Activated CD4-positive, alpha-beta T cell treated with anti-CD3 and anti-CD28 coated beads, Interleukin-2, amount 50 U/mL, for 48 hours (primary cell): ENCODE results near the gene EIF4E2.
"Not testable (repeated sequence)": the region's sequence is repeated elsewhere in the genome, so short reads cannot be mapped to it uniquely, and the experiment has no call there.

Experiments
- DNase-seq, 2 experiments: peaks; one replicate each; pipeline ENCODE4 v3.0.0-alpha.2; 2020

The EIF4E2 gene

DNA sequence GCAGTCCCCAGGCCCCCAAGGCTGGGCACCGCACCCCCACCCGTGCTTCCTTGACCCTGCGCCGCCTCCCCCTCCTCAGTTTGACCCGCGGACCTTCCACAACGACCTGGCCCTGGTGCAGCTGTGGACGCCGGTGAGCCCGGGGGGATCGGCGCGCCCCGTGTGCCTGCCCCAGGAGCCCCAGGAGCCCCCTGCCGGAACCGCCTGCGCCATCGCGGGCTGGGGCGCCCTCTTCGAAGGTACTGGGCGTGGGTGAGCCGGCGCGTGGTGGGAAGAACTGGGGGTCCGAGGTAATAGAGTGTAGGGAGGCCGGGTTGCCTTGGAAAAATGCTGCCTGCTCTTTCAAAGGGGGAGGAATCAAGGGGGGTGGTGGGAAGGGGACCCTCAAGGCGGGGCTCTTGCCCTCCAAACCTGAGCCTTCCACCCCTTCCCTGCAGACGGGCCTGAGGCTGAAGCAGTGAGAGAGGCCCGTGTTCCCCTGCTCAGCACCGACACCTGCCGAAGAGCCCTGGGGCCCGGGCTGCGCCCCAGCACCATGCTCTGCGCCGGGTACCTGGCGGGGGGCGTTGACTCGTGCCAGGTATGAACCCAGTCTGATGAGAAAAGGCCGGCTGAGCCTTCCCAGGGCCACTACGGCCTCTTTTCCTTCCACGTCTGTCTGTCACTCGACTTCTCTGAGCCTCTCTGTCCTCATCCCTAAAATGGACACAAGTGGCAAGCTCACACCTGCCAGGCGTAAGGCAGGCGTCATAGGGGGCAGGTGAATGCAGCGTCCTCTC lies 27.7 kb upstream of the EIF4E2 start:
- DNase-seq = no peak

- DNase-seq = no peak
Measured at GRCh38 chr2:232523402-232523681, 27.1 kb upstream of the EIF4E2 start.

GRCh38 chr2:232523682-232524597 lies 26.5 kb upstream of the EIF4E2 start:
- peak; percentile 44 to 60 for DNase-seq

DNA sequence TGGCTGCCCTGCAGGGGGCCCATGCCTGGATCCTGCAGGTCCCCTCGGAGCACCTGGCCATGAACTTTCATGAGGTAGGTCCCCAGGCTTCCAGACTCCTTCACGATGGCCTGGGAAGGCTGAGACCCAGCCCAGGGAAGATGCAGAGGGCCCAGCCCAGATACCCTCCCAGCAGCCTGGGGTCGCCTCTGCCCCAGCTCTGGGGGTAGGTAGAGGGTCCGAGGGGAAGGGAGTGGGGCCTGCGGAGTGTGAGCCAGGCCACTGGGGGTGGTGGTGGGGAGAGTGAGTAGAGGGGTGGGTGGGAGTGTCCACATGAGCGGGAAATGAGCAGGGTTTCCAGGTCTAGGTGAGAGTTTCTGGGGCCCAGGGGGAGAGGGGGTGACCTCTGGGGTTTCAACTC lies 25.7 kb upstream of the EIF4E2 start:
- DNase-seq = no peak

DNA sequence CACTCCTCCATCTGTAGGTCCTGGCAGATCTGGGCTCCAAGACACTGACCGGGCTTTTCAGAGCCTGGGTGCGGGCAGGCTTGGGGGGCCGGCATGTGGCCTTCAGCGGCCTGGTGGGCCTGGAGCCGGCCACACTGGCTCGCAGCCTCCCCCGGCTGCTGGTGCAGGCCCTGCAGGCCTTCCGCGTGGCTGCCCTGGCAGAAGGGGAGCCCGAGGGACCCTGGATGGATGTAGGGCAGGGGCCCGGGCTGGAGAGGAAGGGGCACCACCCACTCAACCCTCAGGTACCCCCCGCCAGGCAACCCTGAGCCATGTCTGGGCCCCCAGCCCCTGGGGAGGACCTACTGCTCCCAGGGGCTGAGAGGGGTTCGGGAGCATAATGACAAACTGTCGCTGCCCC lies 25.3 kb upstream of the EIF4E2 start:
- DNase-seq = no peak

- DNase-seq = no peak
Measured at GRCh38 chr2:232525791-232526371, 24.6 kb upstream of the EIF4E2 start, which contains the start of gene CHRND. CHRND (plus strand) TSS chr2:232526160; CDS start chr2:232526216, 56 bp downstream.

GRCh38 chr2:232526372-232526941 lies 24.0 kb upstream of the EIF4E2 start:
- no peak for DNase-seq

DNA sequence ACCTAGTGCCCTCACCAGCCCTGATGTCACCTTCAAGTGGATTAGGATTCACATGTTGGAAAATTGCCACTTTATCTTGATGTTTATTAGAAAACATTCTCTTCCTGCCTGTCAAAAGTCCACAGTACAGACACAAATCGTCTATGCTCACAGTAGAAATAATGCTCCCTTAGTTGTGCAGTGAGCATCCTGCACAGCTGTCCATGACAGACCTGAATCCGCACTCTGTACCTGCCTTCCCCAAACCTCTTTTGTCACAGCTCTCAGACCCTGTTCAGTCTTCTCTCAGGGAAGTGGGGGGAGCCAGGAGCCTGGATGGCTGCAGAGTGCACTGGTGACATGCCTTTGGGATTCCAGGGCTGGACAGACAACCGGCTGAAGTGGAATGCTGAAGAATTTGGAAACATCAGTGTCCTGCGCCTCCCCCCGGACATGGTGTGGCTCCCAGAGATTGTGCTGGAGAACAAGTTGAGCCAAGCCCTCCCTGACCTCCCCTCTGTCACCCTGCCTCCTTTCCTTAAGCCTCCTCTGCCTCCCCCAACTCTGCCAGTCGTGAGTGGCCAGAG lies 22.5 kb upstream of the EIF4E2 start:
- DNase-seq = no peak

DNA sequence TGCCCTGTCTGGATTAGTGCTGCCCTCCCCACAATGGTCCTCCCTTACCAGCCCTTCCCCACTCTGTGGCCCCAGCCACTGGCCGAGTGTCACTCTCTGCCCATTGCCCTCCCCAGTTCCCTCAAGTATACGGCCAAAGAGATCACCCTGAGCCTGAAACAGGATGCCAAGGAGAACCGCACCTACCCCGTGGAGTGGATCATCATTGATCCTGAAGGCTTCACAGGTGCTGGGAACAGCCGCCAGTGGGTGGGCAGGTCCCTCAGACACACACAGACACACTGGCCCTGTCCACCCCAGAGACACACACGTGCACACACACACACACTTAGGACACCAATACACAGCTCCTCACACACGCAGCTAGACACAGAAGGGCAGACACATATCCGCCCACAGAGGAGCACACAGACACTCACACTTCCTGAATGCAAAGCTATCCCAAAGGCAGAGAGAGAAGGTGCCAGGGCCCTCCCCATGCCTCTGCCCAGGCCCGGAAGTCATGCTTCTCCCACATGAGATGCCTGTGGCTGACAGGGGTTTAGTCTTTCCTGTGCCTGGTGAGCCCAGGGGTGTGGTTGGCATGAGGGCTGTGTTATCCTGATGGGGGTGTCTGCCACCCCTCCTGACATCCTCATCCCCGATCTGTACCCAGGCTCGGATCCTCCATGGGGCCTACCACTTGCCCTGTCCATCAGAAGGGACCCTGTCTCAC lies 21.6 kb upstream of the EIF4E2 start:
- no peak for DNase-seq

DNA sequence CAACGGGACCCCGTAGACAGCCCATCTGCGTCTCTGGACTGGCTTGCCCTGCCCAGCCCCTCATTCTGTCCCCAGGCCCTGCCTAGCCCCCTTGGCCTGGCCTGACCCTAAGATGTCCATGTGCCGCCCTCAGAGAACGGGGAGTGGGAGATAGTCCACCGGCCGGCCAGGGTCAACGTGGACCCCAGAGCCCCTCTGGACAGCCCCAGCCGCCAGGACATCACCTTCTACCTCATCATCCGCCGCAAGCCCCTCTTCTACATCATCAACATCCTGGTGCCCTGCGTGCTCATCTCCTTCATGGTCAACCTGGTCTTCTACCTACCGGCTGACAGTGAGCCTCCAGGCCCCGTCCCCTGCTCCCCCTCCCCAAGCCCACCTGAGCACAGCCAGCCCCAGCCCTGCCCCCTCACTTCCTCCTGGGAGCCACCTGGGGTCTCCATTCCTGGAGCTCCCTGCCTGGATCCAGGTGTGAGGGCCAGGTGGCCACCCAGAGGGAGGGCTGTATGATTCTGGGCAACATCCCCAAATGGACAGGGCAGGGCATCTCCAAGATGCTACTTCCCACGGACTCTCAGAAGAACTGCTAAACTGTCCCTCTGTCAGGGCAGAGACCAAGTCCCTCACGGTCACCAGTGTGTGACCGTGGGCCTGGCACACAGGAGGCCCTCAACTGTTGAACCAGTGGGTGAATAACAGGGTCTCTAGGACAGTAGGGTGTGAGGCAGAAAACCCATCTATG lies 20.5 kb upstream of the EIF4E2 start:
- DNase-seq = no peak

GRCh38 chr2:232530626-232531260 lies 19.7 kb upstream of the EIF4E2 start:
- DNase-seq = no peak

DNA sequence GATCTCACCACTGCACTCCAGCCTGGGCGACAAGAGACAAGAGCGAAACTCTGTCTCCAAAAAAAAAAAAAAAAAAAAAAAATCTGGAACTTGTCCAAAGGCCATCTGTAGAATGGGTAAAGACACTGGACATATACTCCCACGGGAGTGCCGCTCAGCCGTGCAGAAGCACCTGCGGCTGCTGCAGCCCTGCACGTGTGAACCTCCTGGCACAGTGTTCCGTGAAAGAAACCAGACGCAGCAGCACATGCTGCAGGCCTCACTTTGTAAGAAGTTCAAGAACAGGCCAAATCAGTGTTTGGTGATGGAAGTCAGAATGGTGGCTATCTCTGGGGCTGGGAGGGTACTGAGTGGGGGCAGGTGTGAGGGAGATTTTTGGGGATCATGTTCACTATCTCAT lies 18.1 kb upstream of the EIF4E2 start:
- no peak for DNase-seq

- not testable (repeated sequence) for DNase-seq
Measured at GRCh38 chr2:232532821-232533220, 17.7 kb upstream of the EIF4E2 start.

DNA sequence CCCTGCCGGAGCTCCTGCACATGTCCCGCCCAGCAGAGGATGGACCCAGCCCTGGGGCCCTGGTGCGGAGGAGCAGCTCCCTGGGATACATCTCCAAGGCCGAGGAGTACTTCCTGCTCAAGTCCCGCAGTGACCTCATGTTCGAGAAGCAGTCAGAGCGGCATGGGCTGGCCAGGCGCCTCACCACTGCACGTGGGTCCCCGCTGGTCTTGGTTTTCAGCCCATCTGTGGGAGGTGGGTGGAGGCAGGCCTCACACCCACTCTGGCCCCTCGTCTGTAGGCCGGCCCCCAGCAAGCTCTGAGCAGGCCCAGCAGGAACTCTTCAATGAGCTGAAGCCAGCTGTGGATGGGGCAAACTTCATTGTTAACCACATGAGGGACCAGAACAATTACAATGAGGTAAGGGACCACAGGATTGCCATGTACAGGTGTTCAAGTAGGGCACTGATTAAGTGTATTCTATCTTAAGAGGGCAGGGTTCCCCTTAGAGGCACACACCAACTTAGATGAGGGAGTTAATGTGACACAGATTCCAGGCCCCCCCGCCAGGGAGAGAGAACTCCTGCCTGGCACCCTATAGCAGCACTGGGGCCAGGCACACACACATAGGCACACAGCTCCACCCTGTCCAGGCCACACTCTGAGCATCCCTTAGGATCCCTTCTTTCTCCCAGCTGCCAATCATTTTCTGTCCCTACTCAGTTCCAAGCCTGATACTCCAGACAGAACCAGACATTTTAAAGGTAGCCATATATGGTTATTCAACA lies 16.4 kb upstream of the EIF4E2 start:
- no peak for DNase-seq

- no peak for DNase-seq
Measured at GRCh38 chr2:232534940-232535651, 15.4 kb upstream of the EIF4E2 start.

GRCh38 chr2:232535761-232536530 lies 14.5 kb upstream of the EIF4E2 start:
- no peak for DNase-seq

- DNase-seq = peak in 1 of 2 experiments; percentile 23
Measured at GRCh38 chr2:232537079-232537478, 13.4 kb upstream of the EIF4E2 start.

GRCh38 chr2:232537499-232537898 lies 13.0 kb upstream of the EIF4E2 start:
- DNase-seq = no peak

GRCh38 chr2:232538671-232539070 lies 11.8 kb upstream of the EIF4E2 start:
- no peak for DNase-seq
